Endothelial cell of umbilical vein (primary cell): ENCODE data around the gene EEF1G. TPM values are rescaled to one million over a fixed set of nuclear protein-coding genes. Genes with fewer than 3 reads are reported as not detected.

Experiments
- BruUV-seq: library from RNA; stranded (reverse); fragments of 400-500 nt; replicated peaks from 2 replicates; lab custom pipeline; 2021; lab: Mats Ljungman, UMichigan
- CTCF ChIA-PET: fragments of 300-600, 350-600 bp; sonication (Branson Sonifier 250); formaldehyde crosslinking; loops from one replicate; lab custom pipeline; 2021; ENCODE audit warnings: antibody characterized with exemption, inconsistent platforms; lab: Charles Lee
- POLR2A ChIA-PET: fragments of 300-600, 350-600 bp; sonication (Branson Sonifier 250); formaldehyde crosslinking; loops from one replicate; lab custom pipeline; 2021; ENCODE audit warnings: antibody characterized with exemption, inconsistent platforms; lab: Charles Lee
- DNase-seq: peaks from one replicate; pipeline ENCODE4 v3.0.0-alpha.2; 2011; ENCODE audit warnings: low read depth, low spot score
- FAIRE-seq: peaks from 2 replicates; lab custom pipeline; 2011; peaks lifted over from hg19 to GRCh38; lab: Jason Lieb, UNC
- H2AFZ ChIP-seq: 2 replicates; pipeline ENCODE4 v1.6.0; 2012; ENCODE audit warnings: low read depth, low read length, control low read depth, inconsistent platforms
- H3K27ac ChIP-seq: 2 replicates; pipeline ENCODE4 v1.5.1; 2011; ENCODE audit warnings: low read depth, mild to moderate bottlenecking, control low read depth, low read length, moderate library complexity; ENCODE audit not compliant: insufficient read depth
- H3K27me3 ChIP-seq, 2 experiments: 2 replicates each; pipeline versions ENCODE4 v1.6.0 to v1.6.1; 2011; ENCODE audit warnings: low read length in 2 of 2, mixed read lengths in 1 of 2; ENCODE audit not compliant: control insufficient read depth in 2 of 2, insufficient read depth in 2 of 2
- H3K36me3 ChIP-seq, 2 experiments: 2 replicates in 1 of 2; 3 replicates in 1 of 2; pipeline ENCODE4 v1.5.1; 2011; ENCODE audit warnings: low read length in 2 of 2, mild to moderate bottlenecking in 1 of 2, moderate library complexity in 1 of 2; ENCODE audit not compliant: control insufficient read depth in 2 of 2, insufficient read depth in 2 of 2; ENCODE audit errors: extremely low read depth in 1 of 2
- H3K4me1 ChIP-seq: 3 replicates; pipeline ENCODE4 v1.5.1; 2011; ENCODE audit warnings: mild to moderate bottlenecking, low read length; ENCODE audit not compliant: control insufficient read depth, insufficient read depth; ENCODE audit errors: extremely low read depth
- H3K4me2 ChIP-seq: 2 replicates; pipeline ENCODE4 v1.6.1; 2011; ENCODE audit warnings: low read length, control low read depth, mixed read lengths; ENCODE audit not compliant: insufficient read depth
- H3K4me3 ChIP-seq, 3 experiments: fragments of 200-600 bp in 1 of 3; sonication (generic), shearing (Covaris generic) in 1 of 3; replicated peaks in 1 of 3; 2 replicates each; pipeline ENCODE4 v1.5.1; 2011 to 2016; ENCODE audit warnings: control low read depth in 3 of 3, low read length in 3 of 3, mild to moderate bottlenecking in 2 of 3, inconsistent platforms in 1 of 3, low read depth in 1 of 3, moderate library complexity in 1 of 3; ENCODE audit not compliant: insufficient read depth in 1 of 3
- H3K79me2 ChIP-seq: 2 replicates; pipeline ENCODE4 v1.6.0; 2012; ENCODE audit warnings: low read length, inconsistent platforms; ENCODE audit not compliant: control insufficient read depth, insufficient read depth
- H3K9ac ChIP-seq: replicated peaks from 2 replicates; pipeline ENCODE3; 2011; ENCODE audit warnings: low read length, control low read depth; ENCODE audit not compliant: insufficient read depth; ENCODE audit errors: extremely low read depth
- H3K9me1 ChIP-seq: replicated peaks from 3 replicates; pipeline ENCODE4 v1.6.0; 2011; ENCODE audit warnings: mild to moderate bottlenecking, low read length; ENCODE audit not compliant: control insufficient read depth, insufficient read depth; ENCODE audit errors: extremely low read depth
- H3K9me3 ChIP-seq: replicated peaks from 2 replicates; pipeline ENCODE4 v1.5.1; 2012; ENCODE audit warnings: low read length, inconsistent platforms; ENCODE audit not compliant: control insufficient read depth, insufficient read depth
- H4K20me1 ChIP-seq: replicated peaks from 2 replicates; pipeline ENCODE3; 2011; ENCODE audit warnings: mild to moderate bottlenecking, low read length; ENCODE audit not compliant: control insufficient read depth, insufficient read depth; ENCODE audit errors: extremely low read depth
- CTCF ChIP-seq, 2 donors: IDR thresholded peaks; 1 replicate in 1 of 2; 2 replicates in 1 of 2; pipeline ENCODE4 v1.5.1; 2011; ENCODE audit warnings: low read length in 2 of 2, mild to moderate bottlenecking in 2 of 2, moderate library complexity in 2 of 2, control low read depth in 1 of 2, inconsistent platforms in 1 of 2, low read depth in 1 of 2; ENCODE audit not compliant: insufficient read depth in 1 of 2; ENCODE audit errors: extremely low read depth in 1 of 2
- FOS ChIP-seq: IDR thresholded peaks from 2 replicates; pipeline ENCODE4 v1.6.1; 2011; ENCODE audit warnings: mild to moderate bottlenecking, low read length, moderate library complexity, borderline replicate concordance; ENCODE audit not compliant: insufficient read depth
- GATA2 ChIP-seq: IDR thresholded peaks from 2 replicates; pipeline ENCODE4 v1.7.0; 2011; ENCODE audit warnings: low read depth, mild to moderate bottlenecking, moderate library complexity, mixed read lengths, low read length; ENCODE audit not compliant: insufficient read length, insufficient read depth
- JUN ChIP-seq: IDR thresholded peaks from 2 replicates; pipeline ENCODE4 v1.6.1; 2011; ENCODE audit warnings: borderline replicate concordance, low read depth; ENCODE audit not compliant: insufficient read length, insufficient read depth
- MYC ChIP-seq: IDR thresholded peaks from one replicate; pipeline ENCODE4 v1.6.1; 2011; ENCODE audit warnings: mild to moderate bottlenecking, low read depth, low read length
- POLR2A ChIP-seq: IDR thresholded peaks from 2 replicates; pipeline ENCODE4 v1.6.1; 2012; ENCODE audit warnings: low read depth, mild to moderate bottlenecking, control low read depth, low read length
- POLR2AphosphoS5 ChIP-seq: IDR thresholded peaks from 2 replicates; pipeline ENCODE4 v1.6.1; 2012; ENCODE audit warnings: low read depth, mild to moderate bottlenecking, control low read depth, low read length, moderate library complexity; ENCODE audit not compliant: insufficient read depth
- dilution Hi-C: fragments of 300-500 bp; cut with MboI; formaldehyde crosslinking; loops from one replicate; pipeline ENCODE4 v1.15.0; 2019; ENCODE audit warnings: low sequenced_read_pairs; ENCODE audit not compliant: extremely low pct_ligation_motif_present
- intact Hi-C: fragments of 100-400 bp; cut with micrococcal nuclease; formaldehyde crosslinking; loops from one replicate; pipeline ENCODE4 v1.10.0; 2022
- polyA plus RNA-seq, 4 experiments: library from polyadenylated mRNA; depleted of rRNA in 3 of 4; stranded (reverse) in 3 of 4; unstranded in 1 of 4; fragments of >200 nt; gene quantifications; 2 replicates each; pipeline versions ENCODE4 v1.2.1 to v1.2.3, GENCODE V29; 2011 to 2012; ENCODE audit warnings: missing spikeins in 1 of 4
- total RNA-seq: library from RNA; stranded (reverse); gene quantifications from 2 replicates; pipeline ENCODE4 v1.2.3, GENCODE V29; 2021

The EEF1G gene
- total and polyA plus RNA-seq, 2 donors (not counting 3 experiments of a cell fraction or from before 2014, with no cell fraction given) = 1,341 to 2,133 TPM

GRCh38 chr11:62555464-62556107 is 18.1 kb downstream of the EEF1G start:
- POLR2A ChIA-PET = interaction anchor here (0.6 to 3.8 kb wide), 5 partner anchors 8 to 286 kb away, joined by 3 to 13 read pairs (median 4); partner anchors contain the start of genes AHNAK and EEF1G
- dilution Hi-C loops = no loop called here
- no peak for FAIRE-seq
- Histone ChIP-seq H3K27me3 (no peaks in the 10 kb centered on the region), H3K79me2 (peaks cover 16% of the 10 kb centered on the region), H3K9me3 (no peaks in the 10 kb centered on the region), H2AFZ (no peak overlapping the region), H3K36me3 (peaks cover 15% of the 10 kb centered on the region in 2 experiments), H3K4me1 (peaks cover 70% of the 10 kb centered on the region), H3K9me1 (no peaks in the 10 kb centered on the region), H3K4me2 (peak overlapping the region; percentile 39), H3K4me3 (peak overlapping the region in 1 of 3 experiments; percentile 6), H4K20me1 (no peaks in the 10 kb centered on the region), H3K9ac (peak overlapping the region; percentile 36), H3K27ac (peak overlapping the region; percentile 56)
- intact Hi-C loops = loop anchor here (1.0 kb wide), 1 partner anchor 9 kb away; the partner anchor contains the start of gene AHNAK
- no TSS peak for BruUV-seq
- TF ChIP-seq POLR2AphosphoS5 (no peak), GATA2 (peak; percentile 68), FOS (no peak), MYC (no peak), JUN (no peak), CTCF (IDR thresholded peaks at IDR 0.05; ENCODE audit: extremely low read depth in 1 of 2, insufficient read depth in 1 of 2, low read depth in 1 of 2, low read length in 2 of 2) (no peak), POLR2A (peak; percentile 16)
- no peak for DNase-seq
- CTCF ChIA-PET = interaction anchor here (0.9 to 15.7 kb wide), 4 partner anchors 12 to 161 kb away, joined by 3 to 376 read pairs (median 32); partner anchors contain the start of gene AHNAK
